BLaER1 treated with 17β-estradiol and CSF1 and Interleukin-3, amounts not matched to agents 10 nM and 100 nM (cell line): Measurements from ENCODE around the gene ADCY1.
A peak's percentile ranks its signal among the peaks of the same experiment; 100 is the strongest.

Experiments
- H3K27ac ChIP-seq, 11 experiments: shearing (Covaris generic); formaldehyde crosslinking; 2 replicates each; pipeline ENCODE4 v1.8.1; 2022
- H3K27me3 ChIP-seq, 11 experiments: shearing (Covaris generic); formaldehyde crosslinking; 2 replicates each; pipeline ENCODE4 v1.8.1; 2022
- H3K36me3 ChIP-seq, 11 experiments: shearing (Covaris generic); formaldehyde crosslinking; 2 replicates each; pipeline ENCODE4 v1.8.1; 2022
- H3K4me1 ChIP-seq, 10 experiments: shearing (Covaris generic); formaldehyde crosslinking; 2 replicates each; pipeline ENCODE4 v1.8.1; 2022
- H3K4me2 ChIP-seq, 11 experiments: shearing (Covaris generic); formaldehyde crosslinking; 2 replicates each; pipeline ENCODE4 v1.8.1; 2022
- H3K4me3 ChIP-seq, 10 experiments: shearing (Covaris generic); formaldehyde crosslinking; 2 replicates each; pipeline ENCODE4 v1.8.1; 2022
- H3K9ac ChIP-seq, 11 experiments: shearing (Covaris generic); formaldehyde crosslinking; 2 replicates each; pipeline ENCODE4 v1.8.1; 2022
- H3K9me3 ChIP-seq, 11 experiments: shearing (Covaris generic); formaldehyde crosslinking; replicated peaks in 1 of 11; 2 replicates each; pipeline ENCODE4 v1.8.1; 2022
- H4K20me1 ChIP-seq, 11 experiments: shearing (Covaris generic); formaldehyde crosslinking; 2 replicates each; pipeline ENCODE4 v1.8.1; 2022
- Cebpa-rat ChIP-seq, 11 experiments: shearing (Covaris generic); IDR thresholded peaks; 2 replicates each; pipeline ENCODE4 v1.8.1; 2022

Gene ADCY1

GRCh38 chr7:45574416-45574668, 174 bp downstream of the ADCY1 start:
- Histone ChIP-seq H3K27me3 (peaks cover 22 to 31% (median 28%) of the 10 kb centered on the region in 11 experiments), H3K4me3 (peak overlapping the region; percentile 53 to 72 (median 64)), H3K9me3 (peaks cover 0 to 22% (median 12%) of the 10 kb centered on the region in 11 experiments; a peak in 11 of 22 replicates), H3K9ac (peak overlapping the region in 10 of 11 experiments; percentile 42 to 77 (median 62); a peak in 19 of 22 replicates), H3K36me3 (no peaks in the 10 kb centered on the region), H3K27ac (peak overlapping the region in 3 of 11 experiments; percentile 32 to 54 (median 37); a peak in 2 of 22 replicates), H3K4me2 (peak overlapping the region; percentile 84 to 92 (median 89)), H3K4me1 (peaks cover 1 to 19% (median 10%) of the 10 kb centered on the region in 10 experiments), H4K20me1 (no peaks in the 10 kb centered on the region; a peak in 2 of 22 replicates)
- TF ChIP-seq Cebpa-rat (IDR thresholded peaks at IDR 0.05) = no peak

GRCh38 chr7:45574669-45575500, 717 bp downstream of the ADCY1 start:
- H3K9ac ChIP-seq = peak overlapping the region; percentile 42 to 77 (median 58); a peak in 20 of 22 replicates
- no peak for TF ChIP-seq Cebpa-rat (IDR thresholded peaks at IDR 0.05)

GRCh38 chr7:45575501-45576248, 1.5 kb downstream of the ADCY1 start:
- no peak overlapping the region for H3K27ac ChIP-seq
- H3K4me1 ChIP-seq = peaks cover 4 to 30% (median 11%) of the 10 kb centered on the region in 10 experiments
- peaks cover 0 to 22% (median 12%) of the 10 kb centered on the region in 11 experiments; a peak in 11 of 22 replicates for H3K9me3 ChIP-seq
- peak overlapping the region; percentile 84 to 92 (median 89) for H3K4me2 ChIP-seq
- H3K9ac ChIP-seq = peak overlapping the region in 2 of 11 experiments; percentile 76 to 77; a peak in 2 of 22 replicates
- H4K20me1 ChIP-seq = no peaks in the 10 kb centered on the region; a peak in 2 of 22 replicates
- peak overlapping the region; percentile 53 to 72 (median 64); a peak in 13 of 20 replicates for H3K4me3 ChIP-seq
- peaks cover 22 to 31% (median 28%) of the 10 kb centered on the region in 11 experiments for H3K27me3 ChIP-seq
- TF ChIP-seq Cebpa-rat (IDR thresholded peaks at IDR 0.05) = no peak
- H3K36me3 ChIP-seq = no peaks in the 10 kb centered on the region

More at GRCh38 chr7:45574669-45575500, 717 bp downstream of the ADCY1 start:
- no peaks in the 10 kb centered on the region; a peak in 2 of 22 replicates for H4K20me1 ChIP-seq
- H3K36me3 ChIP-seq = no peaks in the 10 kb centered on the region
- peaks cover 4 to 22% (median 11%) of the 10 kb centered on the region in 10 experiments for H3K4me1 ChIP-seq
- H3K9me3 ChIP-seq = peaks cover 0 to 22% (median 12%) of the 10 kb centered on the region in 11 experiments; a peak in 11 of 22 replicates
- H3K27ac ChIP-seq = peak overlapping the region in 3 of 11 experiments; percentile 32 to 54 (median 37); a peak in 2 of 22 replicates
- peaks cover 22 to 31% (median 28%) of the 10 kb centered on the region in 11 experiments for H3K27me3 ChIP-seq
- peak overlapping the region; percentile 84 to 92 (median 89) for H3K4me2 ChIP-seq
- H3K4me3 ChIP-seq = peak overlapping the region; percentile 53 to 72 (median 64)

- Histone ChIP-seq H4K20me1 (no peaks in the 10 kb centered on the region; a peak in 2 of 22 replicates), H3K9me3 (peaks cover 0 to 22% (median 12%) of the 10 kb centered on the region in 11 experiments; a peak in 11 of 22 replicates), H3K4me2 (peak overlapping the region in 2 of 11 experiments; percentile 6 to 18; a peak in 1 of 22 replicates), H3K4me3 (no peak overlapping the region), H3K36me3 (no peaks in the 10 kb centered on the region), H3K27me3 (peaks cover 22 to 31% (median 28%) of the 10 kb centered on the region in 11 experiments), H3K27ac (no peak overlapping the region), H3K4me1 (peaks cover 5 to 34% (median 13%) of the 10 kb centered on the region in 10 experiments), H3K9ac (no peak overlapping the region)
- TF ChIP-seq Cebpa-rat (IDR thresholded peaks at IDR 0.05) = no peak
These were observed 2.2 kb downstream of the ADCY1 start for GRCh38 chr7:45576249-45576929.

- peaks cover 20 to 25% (median 22%) of the 10 kb centered on the region in 11 experiments for H3K27me3 ChIP-seq
- no peak overlapping the region for H3K9ac ChIP-seq
- peaks cover 0 to 21% (median 12%) of the 10 kb centered on the region in 11 experiments; a peak in 11 of 22 replicates for H3K9me3 ChIP-seq
- no peaks in the 10 kb centered on the region for H3K36me3 ChIP-seq
- no peak overlapping the region for H3K4me2 ChIP-seq
- no peaks in the 10 kb centered on the region; a peak in 2 of 22 replicates for H4K20me1 ChIP-seq
- H3K4me1 ChIP-seq = peaks cover 7 to 50% (median 22%) of the 10 kb centered on the region in 10 experiments
- H3K27ac ChIP-seq = no peak overlapping the region
- no peak for TF ChIP-seq Cebpa-rat (IDR thresholded peaks at IDR 0.05)
- H3K4me3 ChIP-seq = no peak overlapping the region
These were observed 3.9 kb downstream of the ADCY1 start for GRCh38 chr7:45578022-45578421.

- Histone ChIP-seq H3K9ac (no peak overlapping the region), H3K4me2 (no peak overlapping the region), H3K27ac (no peak overlapping the region), H3K4me1 (peaks cover 7 to 54% (median 27%) of the 10 kb centered on the region in 10 experiments), H3K4me3 (no peak overlapping the region), H3K36me3 (no peaks in the 10 kb centered on the region), H3K27me3 (peaks cover 15 to 20% (median 17%) of the 10 kb centered on the region in 11 experiments), H3K9me3 (peaks cover 0 to 17% (median 10%) of the 10 kb centered on the region in 11 experiments; a peak in 11 of 22 replicates), H4K20me1 (no peaks in the 10 kb centered on the region; a peak in 2 of 22 replicates)
- no peak for TF ChIP-seq Cebpa-rat (IDR thresholded peaks at IDR 0.05)
These were observed 4.3 kb downstream of the ADCY1 start for GRCh38 chr7:45578467-45578866.

- Histone ChIP-seq H3K4me3 (no peak overlapping the region), H3K4me2 (no peak overlapping the region), H3K9ac (no peak overlapping the region), H4K20me1 (no peaks in the 10 kb centered on the region; a peak in 2 of 22 replicates), H3K36me3 (no peaks in the 10 kb centered on the region), H3K9me3 (peaks cover 0 to 11% (median 6%) of the 10 kb centered on the region in 11 experiments; a peak in 9 of 22 replicates), H3K4me1 (peaks cover 7 to 52% (median 32%) of the 10 kb centered on the region in 10 experiments), H3K27me3 (peaks cover 9 to 13% (median 11%) of the 10 kb centered on the region in 11 experiments; a peak in 19 of 22 replicates), H3K27ac (no peak overlapping the region)
- no peak for TF ChIP-seq Cebpa-rat (IDR thresholded peaks at IDR 0.05)
These were observed 5.2 kb downstream of the ADCY1 start for GRCh38 chr7:45579391-45579801.
